NK-92 treated with Interleukin-12 subunit alpha and Interleukin-12 subunit beta, amount 100 ng/mL, for 24 hours (cell line): ENCODE measurements around the gene ZNF784.

Source experiments
- DNase-seq: peaks from one replicate; lab custom pipeline; 2025; lab: John Stamatoyannopoulos, UW

ZNF784 gene

DNA sequence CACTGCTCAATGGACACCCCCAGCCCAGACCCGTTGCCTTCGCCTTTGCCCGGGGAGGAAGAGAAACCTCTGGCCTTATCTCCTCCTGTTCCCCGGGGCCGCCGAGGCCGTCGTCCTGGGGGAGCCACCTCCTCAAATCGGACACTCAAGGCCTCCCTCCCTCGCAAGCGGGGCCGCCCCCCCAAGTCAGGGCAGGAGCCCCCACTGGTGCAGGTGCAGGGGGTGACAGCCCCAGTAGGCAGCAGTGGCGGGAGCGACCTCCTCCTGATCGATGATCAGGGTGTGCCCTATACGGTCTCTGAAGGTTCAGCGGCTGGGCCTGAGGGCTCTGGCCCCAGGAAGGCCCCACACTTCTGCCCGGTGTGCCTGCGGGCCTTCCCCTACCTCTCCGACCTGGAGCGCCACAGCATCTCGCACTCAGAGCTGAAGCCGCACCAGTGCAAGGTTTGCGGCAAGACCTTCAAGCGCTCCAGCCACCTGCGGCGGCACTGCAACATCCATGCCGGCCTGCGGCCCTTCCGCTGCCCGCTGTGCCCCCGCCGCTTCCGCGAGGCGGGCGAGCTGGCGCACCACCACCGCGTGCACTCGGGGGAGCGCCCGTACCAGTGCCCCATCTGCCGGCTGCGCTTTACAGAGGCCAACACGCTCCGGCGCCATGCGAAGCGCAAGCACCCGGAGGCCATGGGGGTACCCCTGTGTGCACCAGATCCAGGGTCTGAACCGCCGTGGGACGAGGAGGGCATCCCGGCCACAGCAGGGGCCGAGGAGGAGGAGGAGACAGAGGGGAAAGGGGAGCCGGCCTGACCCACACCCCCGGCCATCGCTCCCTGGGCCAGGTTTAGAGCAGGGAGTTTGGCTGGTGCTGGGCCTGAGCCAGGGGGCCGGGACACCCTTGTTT is 22.0 kb downstream of the ZNF784 start:
- no peak for DNase-seq

- DNase-seq: no peak
These were observed 23.3 kb downstream of the ZNF784 start for GRCh38 chr19:55601084-55601483.

GRCh38 chr19:55600662-55601028 is 23.7 kb downstream of the ZNF784 start:
- DNase-seq: no peak

DNA sequence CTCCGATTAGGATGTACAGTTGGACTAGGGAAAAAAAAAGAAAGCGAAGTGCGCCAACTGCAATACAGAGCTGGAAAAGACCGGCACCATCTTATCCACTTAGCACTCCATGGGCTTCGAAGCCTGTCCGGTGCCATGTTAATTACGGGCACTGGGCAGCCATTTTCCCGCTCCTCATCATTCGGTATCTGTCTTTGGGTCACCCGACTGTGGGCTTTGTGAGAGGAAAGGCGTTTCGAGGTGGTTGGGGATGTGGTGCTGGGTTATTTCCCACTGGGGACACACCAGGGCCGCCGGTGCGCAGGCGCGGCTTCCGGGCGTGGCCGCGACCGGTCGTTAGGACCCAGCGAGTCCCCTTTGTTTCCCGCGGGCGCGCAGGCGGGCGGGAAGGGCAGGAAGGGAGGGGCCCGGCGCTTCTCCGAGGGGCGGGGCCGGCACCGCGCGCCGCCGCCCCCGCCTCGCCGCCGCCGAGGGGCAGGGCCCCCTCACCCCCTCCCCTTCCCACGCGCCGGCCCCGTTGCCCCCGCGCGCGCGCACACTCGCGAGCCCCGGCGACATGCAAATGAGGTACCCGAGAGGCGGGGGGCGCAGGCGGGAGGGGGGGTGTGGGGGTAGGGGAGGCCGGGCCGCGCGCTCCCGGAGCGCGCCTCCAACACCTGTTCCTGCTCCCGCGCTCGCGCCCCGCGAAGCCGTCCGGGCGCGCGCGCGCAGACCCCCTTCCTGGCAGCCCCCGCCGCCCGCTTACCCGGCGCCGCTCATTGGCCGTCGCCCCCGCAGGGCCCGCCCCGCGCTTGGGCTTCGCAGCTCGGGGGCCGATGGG is 24.3 kb downstream of the ZNF784 start, which contains the start of gene ZNF524:
TSS of gene ZNF524 (plus strand) at position 447 of the 820 bp plus-strand sequence. CDS start 1,825 bp downstream, outside the sequence.
- DNase-seq: peak; percentile 85

GRCh38 chr19:55599468-55599841 is 24.9 kb downstream of the ZNF784 start, which contains the start of gene FIZ1:
FIZ1 (minus strand) TSS chr19:55599517; CDS start chr19:55597865, 1,652 bp downstream.
- DNase-seq: peak; percentile 93

- DNase-seq: peak; percentile 92
These were observed 25.5 kb downstream of the ZNF784 start for GRCh38 chr19:55598719-55599467.

GRCh38 chr19:55598034-55598433 is 26.3 kb downstream of the ZNF784 start:
- DNase-seq: no peak

DNA sequence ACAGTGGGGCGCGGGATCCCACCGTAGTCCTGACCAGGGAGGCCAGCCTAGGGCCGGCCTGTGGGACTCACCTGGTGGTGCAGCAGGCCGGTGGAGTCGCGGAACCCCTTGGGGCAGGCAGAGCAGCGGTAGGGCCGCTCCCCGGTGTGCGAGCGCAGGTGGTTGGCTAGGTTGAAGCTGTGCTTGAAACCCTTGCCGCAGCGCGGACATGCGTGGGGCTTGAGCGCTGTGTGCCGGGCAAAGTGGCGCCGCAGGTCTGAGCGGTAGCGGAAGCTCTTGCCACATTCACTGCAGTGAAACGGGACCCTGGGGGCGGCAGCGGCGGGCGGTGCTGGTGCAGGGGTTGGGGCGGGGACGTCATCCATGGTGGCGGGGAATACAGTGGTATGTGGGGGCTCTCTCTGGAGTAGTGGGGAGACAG is 26.9 kb downstream of the ZNF784 start:
- no peak for DNase-seq

DNA sequence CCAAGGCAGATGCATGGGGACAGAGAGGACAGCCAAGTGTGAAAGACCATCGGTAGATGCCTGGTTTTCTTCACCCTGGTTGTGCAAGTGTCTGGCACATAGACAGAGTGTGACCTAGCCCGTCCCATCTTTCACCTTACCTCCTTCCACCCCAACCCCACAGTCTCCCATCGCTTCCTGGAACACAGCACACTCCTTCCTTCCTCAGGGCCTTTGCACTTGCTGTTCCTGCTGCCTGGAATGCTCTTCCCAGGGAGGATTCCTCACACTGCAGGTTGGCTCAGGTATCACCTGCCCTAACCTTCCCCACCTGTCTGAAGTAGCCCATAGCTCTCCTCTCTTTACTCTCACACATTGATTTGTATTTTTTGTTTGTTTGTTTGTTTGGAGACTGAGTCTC is 28.1 kb downstream of the ZNF784 start:
- no peak for DNase-seq

- no peak for DNase-seq
These were observed 29.3 kb downstream of the ZNF784 start for GRCh38 chr19:55594996-55595545.

- no peak for DNase-seq
These were observed 31.1 kb downstream of the ZNF784 start for GRCh38 chr19:55593096-55593772.

DNA sequence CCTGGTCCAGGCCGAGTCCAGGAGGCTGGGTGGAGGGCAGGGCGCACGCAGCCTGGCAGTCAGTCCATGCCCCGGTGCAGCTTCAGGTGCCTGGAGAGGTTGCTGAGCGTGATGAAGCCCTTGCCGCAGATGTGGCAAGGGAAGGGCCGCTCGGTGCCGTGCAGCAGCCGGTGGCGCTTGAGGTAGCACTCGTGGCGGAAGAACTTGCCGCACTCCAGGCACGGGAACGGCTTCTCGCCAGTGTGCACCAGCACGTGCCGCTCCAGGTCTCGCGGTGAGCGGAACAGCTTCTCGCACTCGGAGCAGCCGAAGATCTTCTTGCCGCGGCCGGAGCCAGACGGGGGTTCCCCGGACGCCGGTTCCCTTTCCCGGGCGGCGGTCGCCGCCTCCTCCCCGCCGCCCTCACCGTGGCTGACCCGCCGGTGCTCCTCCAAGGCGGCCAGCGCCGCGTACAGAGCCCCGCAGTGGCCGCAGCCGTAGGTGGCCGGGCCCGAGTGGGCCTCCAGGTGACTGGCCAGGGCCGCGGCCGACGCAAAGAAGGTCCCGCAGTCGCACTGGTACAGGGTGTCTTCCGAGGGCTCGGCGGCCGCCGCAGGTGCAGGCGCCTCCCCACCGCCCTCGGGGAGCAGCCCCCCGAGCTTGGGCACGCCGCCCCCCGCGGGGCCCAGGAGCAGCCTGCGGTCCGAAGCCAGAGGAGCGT is 31.8 kb downstream of the ZNF784 start:
- no peak for DNase-seq

DNA sequence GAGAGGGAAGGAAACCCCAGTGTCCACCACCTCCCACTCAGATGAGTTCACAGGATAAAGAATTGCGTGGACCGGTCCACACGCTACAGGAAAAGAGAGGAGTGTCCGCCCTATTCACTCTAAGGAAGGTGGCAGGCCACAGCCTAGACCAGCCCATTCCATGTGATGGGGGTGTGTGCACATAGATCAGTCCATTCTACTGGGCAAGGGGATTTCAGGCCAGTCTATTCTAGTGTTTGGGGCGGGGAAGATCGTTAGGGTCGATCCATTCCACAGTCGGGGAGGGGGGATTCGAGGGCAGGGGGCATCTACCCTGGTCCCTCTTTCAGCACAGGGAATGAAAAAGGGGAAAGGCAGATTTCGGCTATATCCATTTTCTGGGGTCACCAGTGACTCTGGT is 32.8 kb downstream of the ZNF784 start:
- DNase-seq: no peak

- no peak for DNase-seq
These were observed 33.7 kb downstream of the ZNF784 start for GRCh38 chr19:55590617-55591016.

- DNase-seq: no peak
These were observed 34.3 kb downstream of the ZNF784 start for GRCh38 chr19:55590109-55590508.

- no peak for DNase-seq
These were observed 35.6 kb downstream of the ZNF784 start for GRCh38 chr19:55588738-55589137.

DNA sequence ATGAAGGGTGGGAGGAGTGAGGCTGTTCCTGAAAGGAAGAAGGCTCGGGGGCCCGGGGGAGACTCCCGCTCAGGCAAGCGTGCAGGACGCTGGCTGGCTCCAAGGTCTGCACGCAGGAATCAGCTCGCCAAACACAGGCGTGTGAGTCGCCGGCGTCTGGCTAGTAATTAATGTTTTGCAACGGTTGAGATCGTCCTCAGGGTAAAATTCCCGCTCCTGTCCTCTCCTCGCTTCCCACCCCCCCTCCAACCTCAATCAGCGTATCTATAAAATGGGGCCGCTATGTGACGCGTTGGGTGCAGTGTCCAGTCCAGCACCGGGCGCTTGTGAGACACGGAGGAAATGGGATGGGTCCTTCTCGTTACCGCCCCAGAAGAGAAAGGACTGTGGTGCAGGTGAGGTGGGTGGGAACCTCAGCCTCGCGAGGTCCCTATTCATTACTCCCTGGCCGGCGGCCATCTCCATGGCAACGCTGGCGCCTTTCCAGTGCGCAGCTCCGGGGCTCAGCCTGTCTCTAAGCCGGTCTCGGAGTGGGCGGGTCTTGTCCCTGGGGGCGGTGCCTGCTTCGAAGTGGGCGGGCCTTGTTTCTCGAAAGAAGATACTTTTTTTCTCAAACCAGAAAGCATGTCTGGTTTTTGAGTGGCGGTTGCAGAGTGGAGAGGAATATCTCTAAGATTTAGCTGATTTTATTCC is 37.2 kb downstream of the ZNF784 start:
- DNase-seq: no peak

DNA sequence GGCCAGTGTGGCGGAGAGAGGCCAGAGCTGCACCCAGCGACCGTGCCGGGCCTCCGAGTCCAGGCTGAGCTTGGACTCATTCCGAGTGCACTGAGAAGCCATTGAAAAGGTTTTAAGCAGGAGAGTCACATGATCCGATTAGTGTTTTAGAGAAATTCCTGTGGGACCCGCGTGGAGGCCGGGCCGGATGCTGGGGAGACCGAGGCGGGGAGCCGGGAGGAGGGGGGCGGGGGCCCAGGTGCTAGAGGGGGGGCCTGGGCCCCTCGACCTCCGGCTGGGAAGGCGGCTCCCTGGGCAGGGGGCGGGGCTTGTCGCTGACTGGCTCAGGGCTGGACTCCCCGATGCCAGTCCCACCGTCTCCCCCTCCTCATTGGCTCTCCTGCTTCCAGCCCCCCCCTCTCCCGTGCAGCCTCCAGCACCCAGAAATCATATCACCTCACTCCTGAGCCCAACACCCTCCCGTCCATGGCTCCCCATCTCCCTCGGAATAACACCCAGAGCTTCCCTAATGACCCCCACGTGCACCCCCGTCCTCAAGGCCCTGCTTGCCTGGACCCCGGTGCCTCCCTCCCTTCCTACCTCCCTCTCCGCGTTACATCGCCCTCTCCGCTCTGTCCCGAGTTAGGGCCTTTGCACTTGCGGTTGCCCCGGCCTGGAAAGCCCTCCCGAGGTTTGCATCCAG is 38.6 kb downstream of the ZNF784 start:
- DNase-seq: no peak

DNA sequence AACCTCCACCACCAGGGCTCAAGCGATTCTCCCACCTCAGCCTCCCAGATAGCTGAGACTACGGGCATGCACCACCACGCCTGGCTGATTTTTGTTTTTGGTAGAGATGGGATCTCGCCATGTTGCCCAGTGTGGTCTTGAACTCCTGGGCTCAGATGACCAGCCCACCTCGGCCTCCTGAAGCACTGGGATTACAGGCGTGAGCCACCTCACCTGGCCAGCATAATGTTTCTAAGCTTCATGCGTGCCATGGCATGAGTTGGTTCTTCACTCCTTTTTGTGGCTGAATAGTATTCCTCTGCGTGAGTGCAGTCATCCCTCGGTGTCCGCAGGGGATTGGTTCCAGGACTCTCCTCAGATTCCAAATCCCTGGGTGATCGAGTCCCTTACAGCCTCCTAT is 39.5 kb downstream of the ZNF784 start:
- no peak for DNase-seq
